GM12892 (cell line): ENCODE data around the gene NEU1.
"Not testable (repeated sequence)": the region's sequence is repeated elsewhere in the genome, so short reads cannot be mapped to it uniquely, and the experiment has no call there.

Experiments used
- POLR2A ChIP-seq: IDR thresholded peaks from 2 replicates; pipeline ENCODE4 v1.6.1; 2011; ENCODE audit warnings: low read depth, low read length, control low read depth
- POLR2AphosphoS5 ChIP-seq: IDR thresholded peaks from 2 replicates; pipeline ENCODE4 v1.6.1; 2011; ENCODE audit warnings: low read depth, low read length, control low read depth

DNA sequence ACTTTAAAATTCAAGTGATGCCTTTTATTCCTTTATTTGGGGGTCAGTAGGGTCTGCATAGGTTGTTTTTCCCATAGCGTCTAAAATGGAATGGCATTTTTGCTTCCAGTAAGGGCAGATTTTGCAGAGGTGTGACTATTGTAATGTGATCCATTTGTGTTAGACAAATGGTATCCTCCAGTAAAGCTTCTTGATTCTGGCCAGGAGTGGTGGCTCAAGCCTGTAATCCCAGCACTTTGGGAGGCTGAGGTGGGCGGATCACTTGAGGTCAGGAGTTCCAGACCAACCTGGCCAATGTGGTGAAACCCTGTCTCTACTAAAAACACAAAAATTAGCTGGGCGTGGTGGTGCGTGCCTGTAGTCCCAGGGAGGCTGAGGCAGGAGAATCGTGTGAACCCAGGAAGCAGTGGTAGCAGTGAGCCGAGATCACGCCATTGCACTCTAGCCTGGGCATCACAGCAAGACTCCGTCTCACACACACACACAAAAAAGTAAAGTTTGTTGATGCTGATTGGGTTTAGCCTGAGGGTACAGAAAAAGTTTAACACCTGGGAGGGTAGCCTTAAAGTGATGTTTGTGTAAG lies 44.6 kb downstream of the NEU1 start:
- not testable (repeated sequence) for TF ChIP-seq POLR2AphosphoS5, POLR2A
